Aorta (tissue), 5 donors: ENCODE data around the gene GLB1L2. TPM values are rescaled to one million over a fixed set of nuclear protein-coding genes. Genes with fewer than 3 reads are reported as not detected.
A peak's percentile ranks its signal among the peaks of the same experiment; 100 is the strongest.

ENCODE experiments used
- ATAC-seq: fragments of 200-7000 bp; cut with Tn5 transposase; one replicate; pipeline ENCODE4 v1.9.1; 2022; ENCODE audit warnings: moderate library complexity; ENCODE audit not compliant: low FRiP score
- DNase-seq, 2 donors: peaks; one replicate each; pipeline ENCODE4 v3.0.0-alpha.2; 2020
- H3K27ac ChIP-seq, 2 donors: one replicate each; pipeline ENCODE4 v1.5.1; 2013; ENCODE audit warnings: low read length in 2 of 2, mild to moderate bottlenecking in 2 of 2, moderate library complexity in 2 of 2, control low read depth in 1 of 2, inconsistent platforms in 1 of 2, low read depth in 1 of 2
- H3K27me3 ChIP-seq, 2 donors: one replicate each; pipeline ENCODE4 v1.6.1; 2013; ENCODE audit warnings: control low read depth in 1 of 2, low read length in 1 of 2, mild to moderate bottlenecking in 1 of 2, moderate library complexity in 1 of 2; ENCODE audit not compliant: insufficient read depth in 2 of 2, control insufficient read depth in 1 of 2
- H3K36me3 ChIP-seq, 2 donors: one replicate each; pipeline ENCODE4 v1.6.1; 2013; ENCODE audit warnings: control low read depth in 1 of 2, low read length in 1 of 2, mild to moderate bottlenecking in 1 of 2; ENCODE audit not compliant: insufficient read depth in 2 of 2, control insufficient read depth in 1 of 2
- H3K4me1 ChIP-seq, 2 donors: one replicate each; pipeline ENCODE4 v1.6.1; 2013; ENCODE audit warnings: low read length in 2 of 2, control low read depth in 1 of 2, mild to moderate bottlenecking in 1 of 2, moderate library complexity in 1 of 2; ENCODE audit not compliant: insufficient read depth in 2 of 2, control insufficient read depth in 1 of 2
- H3K4me3 ChIP-seq, 2 donors: one replicate each; pipeline ENCODE4 v1.5.1; 2013; ENCODE audit warnings: low read length in 2 of 2, control low read depth in 1 of 2, mild to moderate bottlenecking in 1 of 2
- H3K9me3 ChIP-seq: one replicate; pipeline ENCODE4 v1.6.1; 2013; ENCODE audit warnings: mild to moderate bottlenecking, low read length; ENCODE audit not compliant: control insufficient read depth
- WGBS, 2 donors: extraction: QIAGEN DNeasy Blood & Tissue Kit; methylation state at CpG; one replicate each; pipeline ENCODE4 v1.1.7; 2013; 5-methylcytosine and 5-hydroxymethylcytosine counted together
- intact Hi-C, 2 donors: fragments of 100-400 bp; cut with DNase I; formaldehyde crosslinking; loops; one replicate each; pipeline versions ENCODE4 v1.14.2 to v1.15.0; 2022
- polyA plus RNA-seq, 2 donors: library from polyadenylated mRNA; stranded (reverse); fragments of 200-250 nt; gene quantifications; one replicate each; pipeline ENCODE4 v1.2.3, GENCODE V29; 2013
- total RNA-seq, 2 donors: library from RNA; stranded (reverse); fragmentation: NEBNext Ultra II Directional; extraction: Animal tissue kit (Norgen Biotek cat#: 25700); gene quantifications; one replicate each; pipeline ENCODE4 v1.2.1, GENCODE V29; 2021
- donor health status: healthy with polysubstance abuse.
- donor health status: Bipolar disorder and iron deficiency.
- donor health status: DM: no; HTN: no; CAD: no.
- donor health status: DM: no; HTN: no; CAD: no.
- donor health status: DM: yes; HTN: yes; CAD: no.

GLB1L2 gene
- total and polyA plus RNA-seq, 4 donors, result 0.94 to 2.2 (median 1.5) TPM; not detected in 1

DNA sequence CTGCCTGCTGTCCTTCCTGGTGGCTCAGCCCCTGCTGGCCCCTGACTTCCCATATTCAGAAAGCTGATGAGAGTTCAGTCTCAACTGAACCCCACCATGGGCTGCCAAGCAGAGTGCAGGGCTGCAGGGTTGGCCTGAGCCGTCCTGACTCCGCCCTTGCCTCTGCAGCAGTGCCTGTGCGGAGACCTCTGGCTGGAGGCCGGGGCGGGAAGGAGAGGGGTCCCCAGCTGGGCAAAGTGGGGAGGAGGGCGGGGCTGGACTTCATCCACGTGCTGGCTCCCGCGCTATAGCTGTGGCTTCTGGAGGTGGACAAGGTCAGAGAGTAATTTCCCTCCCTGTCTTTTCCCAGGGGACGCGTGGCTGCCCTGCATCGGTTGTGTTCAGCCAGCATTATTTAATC lies 42.0 kb upstream of the GLB1L2 start:
- peak; percentile 54 for ATAC-seq
- WGBS, 2 donors, result 36 to 40% methylated on average over 10 to 12 of the region's 12 CpGs
- no peaks in the 10 kb centered on the region for H3K4me1 ChIP-seq
- H3K9me3 ChIP-seq, result peaks cover 1% of the 10 kb centered on the region
- H3K27ac ChIP-seq, result no peak overlapping the region
- intact Hi-C loops, result no loop called here
- H3K36me3 ChIP-seq, result no peaks in the 10 kb centered on the region
- H3K27me3 ChIP-seq, result no peaks in the 10 kb centered on the region
- no peak overlapping the region for H3K4me3 ChIP-seq
- peak in 1 of 2 donors; percentile 57 for DNase-seq

- Histone ChIP-seq H3K27me3 (no peaks in the 10 kb centered on the region), H3K4me1 (no peaks in the 10 kb centered on the region), H3K4me3 (no peak overlapping the region), H3K36me3 (no peaks in the 10 kb centered on the region), H3K9me3 (peaks cover 1% of the 10 kb centered on the region), H3K27ac (no peak overlapping the region)
- DNase-seq (no peak), ATAC-seq (no peak)
- intact Hi-C loops, result no loop called here
- WGBS, 2 donors, result 89 to 94% methylated on average over 7 of the region's 7 CpGs
These were observed 41.1 kb upstream of the GLB1L2 start for GRCh38 chr11:134290646-134291045.

- intact Hi-C loops, result no loop called here
These were observed 40.6 kb upstream of the GLB1L2 start for GRCh38 chr11:134291196-134291595.

DNA sequence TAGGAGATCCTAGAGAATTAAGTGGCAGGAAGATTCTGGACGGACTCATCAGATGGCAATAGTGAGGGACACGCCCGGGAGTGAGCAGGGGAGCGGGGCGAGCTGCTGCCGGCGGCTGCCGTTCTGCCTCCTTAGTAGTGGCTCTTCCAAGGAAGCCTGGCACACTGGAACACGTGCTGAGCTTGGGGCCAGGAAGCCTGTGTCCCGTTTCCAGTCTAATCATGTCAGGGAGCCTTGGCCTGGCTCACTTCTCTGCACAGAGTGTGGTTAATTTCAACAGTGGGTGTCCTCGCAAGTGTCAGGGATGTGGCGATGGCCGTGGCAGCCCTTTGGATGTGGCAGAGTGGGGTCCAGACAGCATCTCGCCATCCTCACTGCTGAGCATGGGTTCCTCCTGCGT lies 39.1 kb upstream of the GLB1L2 start:
- no peak overlapping the region for H3K4me3 ChIP-seq
- 72 to 84% methylated on average over 15 of the region's 15 CpGs for WGBS, 2 donors
- intact Hi-C loops, result no loop called here
- no peaks in the 10 kb centered on the region for H3K36me3 ChIP-seq
- no peak overlapping the region for H3K27ac ChIP-seq
- DNase-seq (peak in 1 of 2 donors; percentile 39), ATAC-seq (no peak)
- H3K4me1 ChIP-seq, result no peaks in the 10 kb centered on the region
- H3K9me3 ChIP-seq, result no peaks in the 10 kb centered on the region
- H3K27me3 ChIP-seq, result no peaks in the 10 kb centered on the region

More at GRCh38 chr11:134291196-134291595, 40.6 kb upstream of the GLB1L2 start:
- DNase-seq, result no peak
- WGBS, 2 donors, result 77 to 86% methylated on average over 6 of the region's 6 CpGs
- no peak for ATAC-seq
- peaks cover 1% of the 10 kb centered on the region for H3K9me3 ChIP-seq
- no peak overlapping the region for H3K27ac ChIP-seq
- no peaks in the 10 kb centered on the region for H3K4me1 ChIP-seq
- H3K4me3 ChIP-seq, result no peak overlapping the region
- H3K36me3 ChIP-seq, result no peaks in the 10 kb centered on the region
- H3K27me3 ChIP-seq, result no peaks in the 10 kb centered on the region

GRCh38 chr11:134293119-134294113 lies 38.4 kb upstream of the GLB1L2 start:
- 78 to 80% methylated on average over 20 of the region's 20 CpGs for WGBS, 2 donors
- H3K4me3 ChIP-seq, result no peak overlapping the region
- DNase-seq (peak in 1 of 2 donors; percentile 59), ATAC-seq (no peak)
- intact Hi-C loops, result no loop called here
- no peaks in the 10 kb centered on the region for H3K4me1 ChIP-seq
- H3K27me3 ChIP-seq, result no peaks in the 10 kb centered on the region
- H3K27ac ChIP-seq, result no peak overlapping the region
- H3K9me3 ChIP-seq, result no peaks in the 10 kb centered on the region
- H3K36me3 ChIP-seq, result no peaks in the 10 kb centered on the region

DNA sequence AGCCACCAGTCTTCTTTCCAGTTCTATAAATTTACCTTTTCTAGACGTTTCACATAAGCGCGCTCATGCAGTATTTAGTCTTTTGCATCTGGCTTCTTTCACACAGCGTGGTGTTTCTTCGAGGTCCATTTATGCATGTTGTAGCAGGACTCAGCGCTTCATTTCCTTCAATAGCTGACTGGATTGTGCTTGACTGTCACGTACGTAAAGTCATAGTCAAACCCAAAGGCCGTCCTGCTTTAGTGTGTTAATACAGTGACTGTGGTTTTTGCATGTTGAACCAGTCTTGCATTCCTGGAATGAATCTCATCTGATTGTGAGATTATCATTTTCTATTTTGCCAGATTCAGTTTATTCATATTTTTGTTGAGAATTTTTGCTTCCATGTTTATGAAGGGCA lies 37.1 kb upstream of the GLB1L2 start:
- Histone ChIP-seq H3K9me3 (no peaks in the 10 kb centered on the region), H3K27me3 (no peaks in the 10 kb centered on the region), H3K4me1 (no peaks in the 10 kb centered on the region), H3K27ac (no peak overlapping the region), H3K4me3 (no peak overlapping the region), H3K36me3 (no peaks in the 10 kb centered on the region)
- DNase-seq (peak in 1 of 2 donors; percentile 14), ATAC-seq (no peak)
- WGBS, 2 donors, result 59 to 73% methylated on average over 9 of the region's 9 CpGs
- intact Hi-C loops, result no loop called here

- intact Hi-C loops, result no loop called here
- Histone ChIP-seq H3K4me3 (no peak overlapping the region), H3K27ac (no peak overlapping the region), H3K4me1 (no peaks in the 10 kb centered on the region), H3K27me3 (no peaks in the 10 kb centered on the region), H3K36me3 (no peaks in the 10 kb centered on the region), H3K9me3 (peaks cover 4% of the 10 kb centered on the region)
- 84 to 86% methylated on average over 12 of the region's 12 CpGs for WGBS, 2 donors
- DNase-seq (no peak), ATAC-seq (no peak)
These were observed 19.6 kb upstream of the GLB1L2 start for GRCh38 chr11:134312223-134312622.

GRCh38 chr11:134312807-134313206 lies 19.0 kb upstream of the GLB1L2 start:
- Histone ChIP-seq H3K4me1 (no peaks in the 10 kb centered on the region), H3K9me3 (peaks cover 2% of the 10 kb centered on the region), H3K27me3 (no peaks in the 10 kb centered on the region), H3K36me3 (no peaks in the 10 kb centered on the region), H3K27ac (no peak overlapping the region), H3K4me3 (no peak overlapping the region)
- no peak for ATAC-seq
- intact Hi-C loops, result no loop called here
- 74 to 83% methylated on average over 5 of the region's 5 CpGs for WGBS, 2 donors
- DNase-seq, result no peak

GRCh38 chr11:134313379-134313778 lies 18.4 kb upstream of the GLB1L2 start:
- no peaks in the 10 kb centered on the region for H3K36me3 ChIP-seq
- peaks cover 2% of the 10 kb centered on the region for H3K9me3 ChIP-seq
- no peak overlapping the region for H3K4me3 ChIP-seq
- ATAC-seq (no peak), DNase-seq (no peak)
- WGBS, 2 donors, result 86 to 89% methylated on average over 10 of the region's 10 CpGs
- H3K27me3 ChIP-seq, result no peaks in the 10 kb centered on the region
- no peak overlapping the region for H3K27ac ChIP-seq
- intact Hi-C loops, result no loop called here
- no peaks in the 10 kb centered on the region for H3K4me1 ChIP-seq
